ENCODE measurements around the gene SLC9A3. TPM values are rescaled to one million over a fixed set of nuclear protein-coding genes. Genes with fewer than 3 reads are reported as not detected.

Gene SLC9A3
- total RNA-seq, 4 donors from 2014 or later = 1.7 to 5.0 (median 2.8) TPM

DNA sequence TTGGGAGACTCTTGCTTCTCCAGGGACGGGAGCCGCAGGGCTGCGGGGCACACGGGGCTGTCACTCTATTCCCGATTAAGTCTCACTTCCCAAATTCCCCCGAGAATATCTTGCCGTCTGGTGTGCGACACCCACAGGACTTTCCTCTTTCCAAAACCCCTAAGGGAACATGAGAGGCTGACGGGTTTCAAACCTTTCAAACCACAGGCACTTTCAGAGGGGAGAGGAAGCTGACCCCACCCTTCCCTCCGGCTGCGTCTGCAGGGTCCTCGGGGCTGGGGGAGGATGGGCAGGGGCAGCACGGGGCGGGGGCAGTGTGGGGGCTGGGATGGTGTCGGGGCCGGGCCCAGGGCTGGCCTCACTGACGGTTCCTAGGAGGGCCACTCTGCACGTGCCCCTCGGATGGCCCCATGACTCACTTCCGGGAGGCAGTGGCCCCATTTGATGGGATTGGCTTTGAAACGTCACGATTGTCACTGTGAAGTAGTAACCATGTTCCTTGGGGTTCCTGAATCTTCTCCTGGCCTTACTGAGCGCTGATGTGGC, 38.2 kb downstream of the SLC9A3 start:
- intact Hi-C loops (cut with DNase I) = no loop called here
- H3K36me3 ChIP-seq = no peaks in the 10 kb centered on the region
- H3K27me3 ChIP-seq = peaks cover 0 to 82% (median 14%) of the 10 kb centered on the region in 4 donors
- H3K4me3 ChIP-seq = no peak overlapping the region
- no peak overlapping the region for H3K27ac ChIP-seq (replicated peaks in 1 of 4)
- WGBS = 46% methylated on average over 16 of the region's 23 CpGs
- no peaks in the 10 kb centered on the region for H3K9me3 ChIP-seq
- TF ChIP-seq CTCF (IDR thresholded peaks at IDR 0.05) = no peak
- no peak for TF ChIP-seq EP300 (IDR thresholded peaks at IDR 0.05)
- no peak for TF ChIP-seq POLR2AphosphoS5 (IDR thresholded peaks at IDR 0.05)
- no peak for TF ChIP-seq POLR2A (IDR thresholded peaks at IDR 0.05; ENCODE audit: low read depth)
- H3K4me1 ChIP-seq = peaks cover 0 to 5% (median 0%) of the 10 kb centered on the region in 4 donors
- no peak for DNase-seq (ENCODE audit: extremely low spot score)

DNA sequence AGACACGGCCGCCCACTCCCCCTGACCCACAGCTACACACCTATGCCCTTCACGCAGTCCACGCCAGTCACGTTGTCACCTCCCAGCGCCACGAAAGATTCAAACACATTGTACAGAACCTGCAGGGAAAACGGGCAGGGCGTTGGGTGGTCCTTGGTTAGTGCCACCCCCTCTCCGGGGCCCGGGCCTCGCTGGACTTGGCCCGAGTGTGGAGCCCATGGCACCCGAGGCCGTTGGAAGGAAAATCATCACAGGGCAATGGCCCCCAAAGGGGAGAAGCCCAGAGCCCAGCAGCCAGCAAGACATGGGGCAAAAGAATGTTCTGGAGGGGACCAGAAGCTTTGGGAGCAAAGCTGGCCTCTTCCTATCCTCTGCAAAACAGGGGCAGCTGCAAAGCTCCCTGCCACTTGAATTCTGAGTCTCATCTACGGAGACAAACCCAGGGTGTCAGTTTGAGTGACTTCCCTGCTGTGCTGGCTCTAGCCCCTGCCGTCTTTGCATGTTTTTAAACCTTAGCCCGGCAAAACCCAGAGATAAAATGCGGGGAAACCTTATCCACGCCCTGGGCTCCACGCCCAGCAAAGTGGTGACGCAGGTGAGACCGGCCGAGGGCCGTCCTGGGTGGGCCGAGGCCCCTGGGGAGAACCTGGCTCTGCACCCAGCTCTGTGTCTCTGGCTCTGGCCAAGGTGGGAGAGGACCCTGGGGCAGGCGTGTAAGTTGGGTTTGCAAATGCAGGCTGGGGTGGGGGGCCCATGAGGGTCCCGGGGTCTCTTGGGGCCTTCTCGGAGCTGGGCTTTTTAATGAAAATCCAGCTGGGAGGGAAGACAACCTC, 38.9 kb downstream of the SLC9A3 start:
- Histone ChIP-seq H3K27ac (replicated peaks in 1 of 4) (no peak overlapping the region), H3K27me3 (peaks cover 0 to 83% (median 16%) of the 10 kb centered on the region in 4 donors), H3K9me3 (no peaks in the 10 kb centered on the region), H3K4me3 (no peak overlapping the region), H3K4me1 (peaks cover 0 to 5% (median 0%) of the 10 kb centered on the region in 4 donors), H3K36me3 (no peaks in the 10 kb centered on the region)
- 82% methylated on average over 24 of the region's 29 CpGs for WGBS
- no peak for DNase-seq (ENCODE audit: extremely low spot score)
- TF ChIP-seq CTCF (IDR thresholded peaks at IDR 0.05) = no peak
- TF ChIP-seq POLR2AphosphoS5 (IDR thresholded peaks at IDR 0.05) = no peak
- TF ChIP-seq POLR2A (IDR thresholded peaks at IDR 0.05; ENCODE audit: low read depth) = no peak
- no peak for TF ChIP-seq EP300 (IDR thresholded peaks at IDR 0.05)
- intact Hi-C loops (cut with DNase I) = no loop called here

DNA sequence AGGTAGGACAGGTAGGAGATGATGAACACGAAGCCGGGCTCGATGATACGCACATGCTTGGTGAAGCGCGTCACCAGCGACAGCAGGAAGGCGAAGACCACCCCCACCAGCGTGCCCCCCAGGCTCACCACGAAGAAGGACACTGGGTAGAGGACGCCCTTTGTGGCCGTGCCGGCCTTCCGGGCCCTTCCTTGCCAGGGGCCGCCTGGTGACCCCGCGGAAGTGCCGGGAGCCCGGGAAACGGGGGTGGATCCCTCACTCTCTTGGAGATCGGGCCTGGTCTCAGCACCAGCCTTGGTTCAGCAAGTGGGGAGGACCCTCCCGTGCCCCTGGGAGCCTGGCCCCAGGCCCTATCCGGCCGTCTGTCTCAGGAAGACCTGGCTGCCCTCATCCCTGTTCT, 39.7 kb downstream of the SLC9A3 start:
- no peak overlapping the region for H3K27ac ChIP-seq (replicated peaks in 1 of 4)
- no peaks in the 10 kb centered on the region for H3K9me3 ChIP-seq
- no peak for TF ChIP-seq POLR2AphosphoS5 (IDR thresholded peaks at IDR 0.05)
- TF ChIP-seq EP300 (IDR thresholded peaks at IDR 0.05) = no peak
- no peak for TF ChIP-seq CTCF (IDR thresholded peaks at IDR 0.05)
- TF ChIP-seq POLR2A (IDR thresholded peaks at IDR 0.05; ENCODE audit: low read depth) = no peak
- H3K36me3 ChIP-seq = no peaks in the 10 kb centered on the region
- intact Hi-C loops (cut with DNase I) = no loop called here
- DNase-seq (ENCODE audit: extremely low spot score) = no peak
- no peak overlapping the region for H3K4me3 ChIP-seq
- WGBS = 94% methylated on average over 24 of the region's 24 CpGs
- H3K27me3 ChIP-seq = peaks cover 0 to 88% (median 21%) of the 10 kb centered on the region in 4 donors
- H3K4me1 ChIP-seq = peaks cover 0 to 5% (median 0%) of the 10 kb centered on the region in 4 donors

DNA sequence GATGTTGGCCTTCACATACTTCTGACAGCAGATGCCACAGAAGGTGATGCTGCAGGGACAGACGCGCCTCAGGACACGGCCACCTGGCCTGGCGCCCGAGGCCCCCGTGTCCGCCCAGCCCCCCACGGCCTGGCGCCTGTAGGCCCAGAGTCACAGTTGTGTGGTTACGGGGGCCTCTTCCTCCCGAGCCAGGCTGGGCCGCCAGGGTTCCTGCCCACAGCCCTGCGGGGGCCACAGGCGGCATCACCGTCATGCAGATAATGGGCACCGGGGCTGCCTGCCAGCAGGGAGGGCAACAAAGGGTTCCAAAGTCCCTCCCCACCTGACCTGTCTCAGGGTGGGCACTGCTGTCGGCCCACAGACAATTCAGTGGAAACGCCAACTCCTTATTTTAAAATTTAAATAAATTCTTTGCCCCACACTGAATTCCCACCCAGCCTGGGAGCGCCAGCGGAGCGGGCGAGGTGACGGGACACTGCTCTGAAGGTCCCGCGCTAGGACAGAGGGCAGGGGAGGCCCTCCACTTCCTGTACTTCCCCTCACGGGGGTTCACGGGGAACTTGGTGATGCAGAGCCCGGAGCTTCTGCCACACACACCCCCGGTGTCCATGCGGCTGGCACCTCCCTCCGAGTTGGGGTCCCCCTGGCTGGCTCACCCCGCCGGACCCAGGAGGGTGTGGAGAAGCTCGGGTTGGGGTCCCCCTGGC, 40.7 kb downstream of the SLC9A3 start:
- intact Hi-C loops (cut with DNase I) = no loop called here
- WGBS = 85% methylated on average over 22 of the region's 34 CpGs
- no peak for DNase-seq (ENCODE audit: extremely low spot score)
- Histone ChIP-seq H3K27me3 (peaks cover 0 to 88% (median 29%) of the 10 kb centered on the region in 4 donors), H3K27ac (replicated peaks in 1 of 4) (no peak overlapping the region), H3K36me3 (no peaks in the 10 kb centered on the region), H3K4me1 (peaks cover 0 to 5% (median 0%) of the 10 kb centered on the region in 4 donors), H3K4me3 (no peak overlapping the region), H3K9me3 (no peaks in the 10 kb centered on the region)
- TF ChIP-seq POLR2A (IDR thresholded peaks at IDR 0.05; ENCODE audit: low read depth) (no peak), CTCF (IDR thresholded peaks at IDR 0.05) (no peak), POLR2AphosphoS5 (IDR thresholded peaks at IDR 0.05) (no peak), EP300 (IDR thresholded peaks at IDR 0.05) (no peak)

All from esophagus muscularis mucosa (tissue), 4 donors.